Measurements from ENCODE around the gene RBL1.

The RBL1 gene

GRCh38 chr20:37114012-37114411 is 18.2 kb upstream of the RBL1 start:
- TF ChIP-seq CTCF (IDR thresholded peaks at IDR 0.05; ENCODE audit: insufficient read depth, low read length, poor library complexity, severe bottlenecking): no peak
- DNase-seq (ENCODE audit: extremely low read depth, insufficient read length): no peak
- no peaks in the 10 kb centered on the region for H3K27me3 ChIP-seq (replicated peaks; ENCODE audit: control insufficient read depth, insufficient read depth, low read length)
- H3K36me3 ChIP-seq (ENCODE audit: control insufficient read depth, insufficient read depth, low read length): no peaks in the 10 kb centered on the region
- no peak overlapping the region for H3K4me3 ChIP-seq (replicated peaks; ENCODE audit: low read depth, low read length)

DNA sequence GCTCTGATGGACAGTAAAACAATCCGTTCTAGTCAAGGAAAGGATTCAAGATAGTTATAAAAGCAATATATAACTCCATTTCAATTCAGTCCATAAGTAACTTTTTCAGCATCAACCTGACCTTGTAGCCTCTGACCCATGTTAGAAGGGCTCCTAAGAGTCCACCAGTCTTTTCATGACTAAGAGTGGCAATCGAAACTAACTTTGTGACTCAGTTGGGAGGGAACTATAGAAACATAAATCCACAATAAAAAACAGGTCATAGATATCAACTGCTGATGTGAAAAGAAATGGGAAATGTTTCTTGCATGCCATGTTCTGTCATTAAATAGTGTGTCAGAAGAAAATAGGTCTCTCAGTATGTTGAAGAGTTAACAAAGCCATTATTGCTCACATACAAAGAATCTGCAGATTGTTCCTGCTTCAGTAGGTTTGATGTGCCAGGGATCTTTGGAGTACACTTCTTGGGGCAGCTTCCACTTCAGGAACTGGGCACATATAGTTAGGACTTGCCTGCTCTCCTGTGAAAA is 16.2 kb upstream of the RBL1 start:
- DNase-seq (ENCODE audit: extremely low read depth, insufficient read length): no peak
- Histone ChIP-seq H3K27me3 (replicated peaks; ENCODE audit: control insufficient read depth, insufficient read depth, low read length) (no peaks in the 10 kb centered on the region), H3K4me3 (replicated peaks; ENCODE audit: low read depth, low read length) (no peak overlapping the region), H3K36me3 (ENCODE audit: control insufficient read depth, insufficient read depth, low read length) (no peaks in the 10 kb centered on the region)
- no peak for TF ChIP-seq CTCF (IDR thresholded peaks at IDR 0.05; ENCODE audit: insufficient read depth, low read length, poor library complexity, severe bottlenecking)

DNA sequence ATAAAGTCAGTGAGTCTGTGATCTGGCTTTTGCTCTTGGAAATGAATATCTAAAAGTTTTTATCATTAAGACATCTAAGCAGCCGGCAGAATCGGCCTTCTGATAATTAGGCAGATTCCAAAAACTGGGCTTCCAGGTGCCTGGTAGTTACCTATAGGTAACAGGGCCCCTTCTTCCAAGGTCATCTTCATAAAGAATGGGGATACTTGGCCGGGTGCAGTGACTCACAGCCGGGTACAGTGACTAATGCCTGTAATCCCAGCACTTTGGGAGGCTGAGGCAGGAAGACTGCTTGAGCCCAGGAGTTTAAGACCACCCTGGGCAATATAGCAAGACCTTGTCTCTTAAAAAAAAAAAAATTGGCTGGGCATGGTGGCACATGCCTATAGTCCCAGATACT is 12.9 kb upstream of the RBL1 start:
- Histone ChIP-seq H3K27me3 (replicated peaks; ENCODE audit: control insufficient read depth, insufficient read depth, low read length) (no peaks in the 10 kb centered on the region), H3K4me3 (replicated peaks; ENCODE audit: low read depth, low read length) (no peak overlapping the region), H3K36me3 (ENCODE audit: control insufficient read depth, insufficient read depth, low read length) (no peaks in the 10 kb centered on the region)
- TF ChIP-seq CTCF (IDR thresholded peaks at IDR 0.05; ENCODE audit: insufficient read depth, low read length, poor library complexity, severe bottlenecking): no peak
- no peak for DNase-seq (ENCODE audit: extremely low read depth, insufficient read length)

DNA sequence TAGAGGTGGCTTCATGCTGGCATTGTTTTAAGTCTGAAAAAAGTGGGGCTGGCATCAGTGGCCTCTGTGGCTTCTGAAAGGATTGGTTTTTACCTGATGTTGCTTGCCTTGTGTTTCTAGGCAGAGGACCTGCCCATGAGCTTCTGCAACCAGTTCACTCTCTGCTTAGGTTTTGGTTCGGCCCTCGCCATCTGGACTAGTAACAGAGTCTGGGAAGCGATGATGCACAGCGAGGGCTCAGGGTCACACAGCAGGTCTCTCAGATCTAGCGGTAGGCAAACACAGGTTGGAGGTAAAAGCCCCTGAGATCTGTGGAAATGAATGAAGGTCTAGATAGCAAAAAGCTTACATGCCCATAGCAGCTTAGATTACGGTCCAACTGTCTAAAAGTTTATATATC is 6.8 kb upstream of the RBL1 start:
- no peak overlapping the region for H3K4me3 ChIP-seq (replicated peaks; ENCODE audit: low read depth, low read length)
- TF ChIP-seq CTCF (IDR thresholded peaks at IDR 0.05; ENCODE audit: insufficient read depth, low read length, poor library complexity, severe bottlenecking): no peak
- no peaks in the 10 kb centered on the region for H3K27me3 ChIP-seq (replicated peaks; ENCODE audit: control insufficient read depth, insufficient read depth, low read length)
- DNase-seq (ENCODE audit: extremely low read depth, insufficient read length): no peak
- no peaks in the 10 kb centered on the region for H3K36me3 ChIP-seq (ENCODE audit: control insufficient read depth, insufficient read depth, low read length)

DNA sequence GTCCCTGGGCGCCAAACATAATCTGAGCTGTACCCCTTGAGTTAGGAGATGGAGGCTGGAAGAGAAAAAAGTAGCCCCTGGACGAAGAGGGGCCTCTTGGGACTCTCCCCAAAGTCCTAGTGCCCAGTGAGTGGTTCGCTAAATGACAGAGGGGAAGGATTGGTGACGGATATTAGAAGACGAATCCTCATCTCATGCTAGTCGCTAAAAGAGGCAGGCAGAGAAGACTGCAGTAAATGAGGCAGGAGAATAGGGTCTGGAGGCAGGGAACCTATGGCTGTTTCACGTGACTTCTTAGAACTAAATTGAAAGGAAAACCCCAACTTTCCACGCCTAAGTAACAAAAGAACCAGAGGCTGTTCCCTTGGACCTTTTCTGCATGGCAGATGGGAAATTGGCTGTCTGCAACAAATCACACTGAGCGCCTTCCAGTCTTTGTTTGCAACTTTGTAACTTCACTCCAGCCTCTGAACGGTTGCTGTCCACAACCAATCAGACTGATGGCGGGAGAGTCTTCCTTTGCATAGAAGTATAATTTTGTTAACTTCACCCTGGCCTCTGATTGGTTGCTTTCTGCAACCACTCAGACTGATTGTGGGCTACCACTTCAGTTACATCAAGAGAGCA is 731 bp upstream of the RBL1 start:
- Histone ChIP-seq H3K4me3 (replicated peaks; ENCODE audit: low read depth, low read length) (peak overlapping the region; percentile 80), H3K36me3 (ENCODE audit: control insufficient read depth, insufficient read depth, low read length) (no peaks in the 10 kb centered on the region)

More for the DNA sequence above, 731 bp upstream of the RBL1 start:
- H3K27me3 ChIP-seq (replicated peaks; ENCODE audit: control insufficient read depth, insufficient read depth, low read length): no peaks in the 10 kb centered on the region
- no peak for TF ChIP-seq CTCF (IDR thresholded peaks at IDR 0.05; ENCODE audit: insufficient read depth, low read length, poor library complexity, severe bottlenecking)
- DNase-seq (ENCODE audit: extremely low read depth, insufficient read length): peak; percentile 26
